Fibroblast of the aortic adventitia (primary cell): Measurements from ENCODE around the gene PTCHD4. TPM values are rescaled to one million over a fixed set of nuclear protein-coding genes. Genes with fewer than 3 reads are reported as not detected.
"Not testable (repeated sequence)": the region's sequence is repeated elsewhere in the genome, so short reads cannot be mapped to it uniquely, and the experiment has no call there.

Experiments
- DNase-seq: peaks from one replicate; pipeline ENCODE4 v3.0.0-alpha.2; 2010; ENCODE audit warnings: low read depth
- H3K4me3 ChIP-seq: 2 replicates; pipeline ENCODE4 v1.5.1; 2011; ENCODE audit warnings: low read depth, mild to moderate bottlenecking, control low read depth, low read length, moderate library complexity
- total RNA-seq: library from RNA; depleted of rRNA; stranded (reverse); fragments of >200 nt; gene quantifications from 2 replicates; pipeline ENCODE4 v1.2.3, GENCODE V29; 2012; ENCODE audit warnings: low replicate concordance
- TF ChIP-seq, protein P1 (sequence below): IDR thresholded peaks from 2 replicates; pipeline ENCODE4 v1.5.1; 2011; ENCODE audit warnings: mild to moderate bottlenecking, low read length, control low read depth, inconsistent platforms; ENCODE audit not compliant: insufficient read depth

The PTCHD4 gene
- total RNA-seq, 1 donor: 5.2 TPM

DNA sequence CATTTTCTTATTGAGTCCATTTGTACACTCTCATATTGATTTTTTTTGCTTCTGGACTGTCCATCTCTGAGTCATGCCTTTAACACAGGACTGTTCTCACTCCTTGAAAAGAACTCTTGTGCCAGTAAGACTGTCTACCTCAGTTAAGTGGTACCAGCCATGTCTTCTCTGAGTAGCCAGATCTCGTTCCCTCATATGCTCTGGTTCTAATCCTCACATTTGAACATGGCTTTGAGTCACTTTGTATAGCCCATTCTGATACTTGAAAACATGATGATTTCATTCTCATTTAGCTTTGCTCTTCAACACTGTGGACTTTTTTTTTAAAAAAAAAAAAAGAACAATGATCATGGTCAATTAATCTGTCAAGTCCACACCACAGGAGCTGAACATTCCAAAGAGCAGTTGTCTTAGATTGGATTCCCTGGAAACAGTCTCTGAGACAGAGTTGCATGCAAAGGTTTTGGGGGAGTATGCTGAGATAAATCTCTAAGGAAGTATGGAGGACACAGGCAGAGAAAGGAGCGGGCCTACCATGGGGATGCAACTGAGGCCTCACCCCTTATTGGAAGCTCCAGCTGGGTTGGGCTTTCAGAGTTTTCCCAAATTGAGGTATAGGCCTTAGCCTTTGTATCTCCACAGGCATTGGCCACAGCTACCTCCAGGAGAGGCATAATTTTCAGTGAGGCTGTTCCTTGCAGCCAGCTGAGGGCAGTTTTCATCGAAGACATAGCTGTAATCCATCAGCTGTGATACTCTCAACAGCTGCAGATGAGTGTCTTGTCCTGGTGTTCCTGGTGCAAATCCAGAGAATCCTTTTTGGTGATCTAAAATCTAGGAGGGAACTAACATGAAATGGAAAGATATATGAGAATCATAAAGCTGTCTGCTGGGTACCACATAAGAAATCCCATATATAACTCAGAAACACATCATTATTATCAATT lies 6.0 kb upstream of the PTCHD4 start:
- TF ChIP-seq, protein P1, sequence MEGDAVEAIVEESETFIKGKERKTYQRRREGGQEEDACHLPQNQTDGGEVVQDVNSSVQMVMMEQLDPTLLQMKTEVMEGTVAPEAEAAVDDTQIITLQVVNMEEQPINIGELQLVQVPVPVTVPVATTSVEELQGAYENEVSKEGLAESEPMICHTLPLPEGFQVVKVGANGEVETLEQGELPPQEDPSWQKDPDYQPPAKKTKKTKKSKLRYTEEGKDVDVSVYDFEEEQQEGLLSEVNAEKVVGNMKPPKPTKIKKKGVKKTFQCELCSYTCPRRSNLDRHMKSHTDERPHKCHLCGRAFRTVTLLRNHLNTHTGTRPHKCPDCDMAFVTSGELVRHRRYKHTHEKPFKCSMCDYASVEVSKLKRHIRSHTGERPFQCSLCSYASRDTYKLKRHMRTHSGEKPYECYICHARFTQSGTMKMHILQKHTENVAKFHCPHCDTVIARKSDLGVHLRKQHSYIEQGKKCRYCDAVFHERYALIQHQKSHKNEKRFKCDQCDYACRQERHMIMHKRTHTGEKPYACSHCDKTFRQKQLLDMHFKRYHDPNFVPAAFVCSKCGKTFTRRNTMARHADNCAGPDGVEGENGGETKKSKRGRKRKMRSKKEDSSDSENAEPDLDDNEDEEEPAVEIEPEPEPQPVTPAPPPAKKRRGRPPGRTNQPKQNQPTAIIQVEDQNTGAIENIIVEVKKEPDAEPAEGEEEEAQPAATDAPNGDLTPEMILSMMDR: no peak
- no peak overlapping the region for H3K4me3 ChIP-seq
- DNase-seq: no peak

DNA sequence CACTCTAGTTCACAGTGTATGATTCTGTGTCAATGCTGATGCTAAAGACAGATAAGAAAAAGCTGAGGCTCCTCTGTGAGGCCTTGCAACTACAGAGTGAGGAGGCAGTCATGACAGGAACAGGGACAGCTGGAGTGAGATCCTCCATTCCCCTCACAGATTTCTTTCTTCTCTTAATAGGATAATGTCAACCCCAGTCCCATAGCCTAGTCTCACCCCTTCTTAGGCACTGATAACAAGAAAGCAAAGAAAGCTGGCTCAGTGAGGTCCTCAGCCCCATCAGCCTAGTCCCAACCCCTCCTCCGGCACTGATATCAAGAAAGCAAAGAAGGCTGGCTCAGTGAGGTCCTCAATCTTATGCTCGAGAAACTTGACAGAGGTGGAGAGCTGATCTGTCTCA lies 2.1 kb upstream of the PTCHD4 start:
- no peak for DNase-seq
- H3K4me3 ChIP-seq: no peak overlapping the region
- TF ChIP-seq, protein P1: no peak

DNA sequence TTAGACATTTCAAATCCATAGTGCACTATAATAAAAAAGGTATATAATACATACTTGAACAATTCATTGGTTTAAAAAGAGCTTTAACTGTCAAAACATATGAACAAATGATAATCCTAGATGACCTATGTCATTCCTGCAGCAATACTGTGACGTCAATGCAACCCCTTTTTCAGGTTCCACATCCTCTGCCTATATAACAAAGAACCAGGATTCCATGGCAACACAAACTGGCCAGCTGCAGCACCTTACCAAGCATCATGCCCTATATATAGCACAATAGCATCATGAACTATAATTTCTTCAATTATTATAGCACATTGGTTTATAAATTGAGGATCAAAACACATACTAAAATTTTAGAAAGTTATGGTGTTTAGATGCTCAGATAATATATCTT lies 578 bp upstream of the PTCHD4 start:
- no peak overlapping the region for H3K4me3 ChIP-seq
- TF ChIP-seq, protein P1: no peak
- no peak for DNase-seq

DNA sequence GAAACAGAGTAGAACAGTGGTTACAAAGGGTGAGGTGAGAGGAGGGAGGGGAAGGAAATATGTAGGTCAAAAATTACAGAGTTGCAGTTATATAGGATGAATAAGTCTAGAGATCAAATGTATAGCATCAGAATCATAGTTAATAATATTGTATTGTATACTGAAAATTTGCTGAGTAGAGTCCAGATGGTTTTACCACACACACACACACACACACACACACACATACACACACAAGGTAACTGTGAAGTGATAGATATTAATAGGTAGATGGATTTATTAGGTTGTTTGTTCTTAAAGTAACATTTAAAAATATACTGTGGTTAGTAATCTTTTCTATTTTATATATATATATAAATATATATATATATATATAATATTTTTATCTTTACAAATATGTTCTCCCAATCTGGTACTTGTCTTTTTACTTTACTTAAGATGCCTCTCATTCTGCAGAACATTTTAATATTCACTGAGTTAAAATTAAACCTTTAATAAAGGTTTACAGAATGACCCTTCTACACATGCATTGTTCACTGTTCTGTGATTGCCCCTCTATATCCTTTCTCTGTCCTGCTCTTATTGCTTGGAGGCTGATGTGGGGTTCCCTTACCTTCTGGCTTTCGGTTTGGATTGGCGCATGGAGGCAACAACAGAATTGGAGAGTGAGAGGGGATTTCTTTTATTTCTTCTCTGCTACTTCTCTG lies 408 bp downstream of the PTCHD4 start:
- peak; percentile 7 for DNase-seq
- TF ChIP-seq, protein P1: no peak
- peak overlapping the region; percentile 53 for H3K4me3 ChIP-seq

DNA sequence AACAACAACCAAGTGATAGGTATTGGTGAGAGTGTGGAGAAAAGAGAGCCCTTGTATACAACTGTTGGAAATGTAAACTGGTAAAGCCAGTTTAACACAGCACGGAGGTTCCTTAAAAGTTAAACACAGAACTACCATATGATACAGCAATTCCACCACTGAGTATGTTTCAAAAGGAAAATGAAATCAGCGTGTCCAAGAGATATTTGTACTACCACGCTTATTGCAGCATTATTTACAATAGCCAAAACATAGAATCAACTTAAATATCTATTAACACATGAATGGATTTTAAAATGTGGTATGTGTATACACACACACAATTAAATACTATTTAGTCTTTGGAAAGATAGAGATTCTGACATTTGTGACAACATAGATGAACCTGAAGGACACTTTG lies 1.1 kb downstream of the PTCHD4 start:
- TF ChIP-seq, protein P1: no peak
- H3K4me3 ChIP-seq: peak overlapping the region; percentile 11
- peak; percentile 15 for DNase-seq

DNA sequence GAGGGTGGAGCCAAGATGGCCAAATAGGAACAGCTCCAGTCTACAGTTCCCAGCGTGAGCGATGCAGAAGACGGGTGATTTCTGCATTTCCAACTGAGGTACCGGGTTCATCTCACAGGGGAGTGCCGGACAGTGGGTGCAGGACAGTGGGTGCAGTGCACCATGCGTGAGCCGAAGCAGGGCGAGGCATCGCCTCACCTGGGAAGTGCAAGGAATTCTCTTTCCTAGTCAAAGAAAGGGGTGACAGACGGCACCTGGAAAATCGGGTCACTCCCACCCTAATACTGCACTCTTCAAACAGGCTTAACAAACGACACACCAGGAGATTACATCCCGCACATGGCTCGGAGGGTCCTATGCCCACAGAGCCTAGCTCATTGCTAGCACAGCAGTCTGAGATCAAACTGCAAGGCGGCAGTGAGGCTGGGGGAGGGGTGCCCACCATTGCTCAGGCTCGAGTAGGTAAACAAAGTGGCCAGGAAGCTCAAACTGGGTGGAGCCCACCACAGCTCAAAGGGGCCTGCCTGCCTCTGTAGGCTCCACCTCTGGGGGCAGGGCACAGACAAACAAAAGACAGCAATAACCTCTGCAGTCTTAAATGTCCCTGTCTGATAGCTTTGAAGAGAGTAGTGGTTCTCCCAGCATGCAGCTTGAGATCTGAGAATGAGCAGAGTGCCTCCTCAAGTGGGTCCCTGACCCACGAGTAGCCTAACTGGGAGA lies 8.4 kb downstream of the PTCHD4 start:
- not testable (repeated sequence) for H3K4me3 ChIP-seq, DNase-seq

DNA sequence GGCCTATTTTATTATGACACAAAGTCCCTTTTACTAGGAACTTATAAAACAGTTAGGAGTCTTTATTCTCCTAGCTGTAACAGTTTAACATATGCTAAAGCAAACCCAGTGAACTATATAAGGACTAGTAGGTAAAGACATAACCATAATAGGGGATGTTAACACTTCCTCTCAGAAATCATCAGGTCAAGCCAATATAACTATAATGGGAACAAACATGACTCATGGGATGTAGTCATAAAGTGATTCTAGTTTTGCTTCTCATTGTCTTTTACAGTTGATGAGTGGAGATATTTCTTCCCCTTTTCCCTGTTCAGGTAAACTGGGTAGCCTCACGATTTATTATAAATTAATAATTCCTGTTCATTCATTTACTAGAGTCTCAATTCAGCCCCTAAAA lies 9.7 kb downstream of the PTCHD4 start:
- no peak overlapping the region for H3K4me3 ChIP-seq
- DNase-seq: no peak
- TF ChIP-seq, protein P1: no peak
